HG03060 (cell line): ENCODE data around the gene EGR4.

Experiments
- ATAC-seq: cut with Tn5 transposase; IDR thresholded peaks from one replicate; pipeline ENCODE4 v1.9.1; 2021; ENCODE audit warnings: low read depth, moderate number of reproducible peaks; ENCODE audit not compliant: unreplicated experiment

EGR4 gene

GRCh38 chr2:73252238-73253027 lies 40.9 kb downstream of the EGR4 start:
- ATAC-seq, result no peak

- ATAC-seq, result no peak
These were observed 42.2 kb downstream of the EGR4 start for GRCh38 chr2:73250872-73251846.

- ATAC-seq, result no peak
These were observed 43.7 kb downstream of the EGR4 start for GRCh38 chr2:73249636-73250035.

GRCh38 chr2:73246850-73247249 lies 46.5 kb downstream of the EGR4 start:
- ATAC-seq, result no peak

- no peak for ATAC-seq
These were observed 48.8 kb downstream of the EGR4 start for GRCh38 chr2:73244580-73244979.

- no peak for ATAC-seq
These were observed 49.3 kb downstream of the EGR4 start for GRCh38 chr2:73243884-73244570.
